ENCODE measurements around the gene VWA3B.
A peak's percentile ranks its signal among the peaks of the same experiment; 100 is the strongest.
"Not testable (repeated sequence)": the region's sequence is repeated elsewhere in the genome, so short reads cannot be mapped to it uniquely, and the experiment has no call there.

Gene VWA3B, protein sequence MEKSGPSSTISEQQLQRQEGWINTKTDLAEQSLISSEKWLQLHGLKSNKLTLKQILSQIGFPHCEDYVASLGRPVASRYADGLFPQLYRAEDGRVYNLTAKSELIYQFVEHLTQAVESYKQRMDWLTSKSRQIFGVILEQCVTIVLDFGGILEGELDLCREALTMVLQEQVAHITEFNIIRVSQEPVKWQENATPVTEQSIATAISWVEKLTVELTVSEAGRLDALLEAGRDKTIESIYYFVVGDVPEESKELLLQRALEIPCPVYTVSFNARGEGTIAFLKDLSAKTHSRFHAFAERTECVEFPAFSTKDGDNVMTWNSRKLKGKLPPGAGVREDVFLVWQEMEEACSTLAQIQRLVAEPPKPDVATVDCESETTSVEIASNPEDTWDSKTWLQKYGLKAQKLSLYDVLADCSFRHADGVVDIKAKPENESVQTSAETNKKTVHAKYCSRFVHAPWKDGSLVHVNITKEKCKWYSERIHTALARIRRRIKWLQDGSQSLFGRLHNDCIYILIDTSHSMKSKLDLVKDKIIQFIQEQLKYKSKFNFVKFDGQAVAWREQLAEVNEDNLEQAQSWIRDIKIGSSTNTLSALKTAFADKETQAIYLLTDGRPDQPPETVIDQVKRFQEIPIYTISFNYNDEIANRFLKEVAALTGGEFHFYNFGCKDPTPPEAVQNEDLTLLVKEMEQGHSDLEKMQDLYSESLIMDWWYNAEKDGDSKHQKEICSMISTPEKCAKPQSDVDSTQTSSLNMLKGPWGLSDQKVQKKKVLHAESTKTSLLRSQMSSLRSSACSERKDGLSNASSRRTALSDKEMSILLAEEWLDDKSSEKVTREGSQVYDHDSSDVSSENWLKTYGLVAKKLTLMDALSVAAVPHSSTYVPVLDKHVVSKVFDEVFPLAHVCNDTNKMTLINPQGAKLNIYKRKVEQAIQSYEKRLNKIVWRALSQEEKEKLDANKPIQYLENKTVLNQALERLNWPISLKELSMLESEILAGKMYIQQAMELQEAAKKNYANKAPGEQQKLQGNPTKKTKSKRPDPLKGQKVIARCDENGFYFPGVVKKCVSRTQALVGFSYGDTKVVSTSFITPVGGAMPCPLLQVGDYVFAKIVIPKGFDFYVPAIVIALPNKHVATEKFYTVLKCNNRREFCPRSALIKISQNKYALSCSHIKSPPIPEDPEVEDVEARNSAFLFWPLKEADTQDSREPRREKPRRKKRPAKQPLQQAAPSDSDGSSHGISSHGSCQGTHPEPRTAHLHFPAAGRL (N-terminal part only)

GRCh38 chr2:98086491-98087446, at the start of gene VWA3B:
TSS of gene VWA3B (plus strand) at chr2:98087167. CDS start at chr2:98093093, 5,926 bp downstream.
- DNase-seq = peak; percentile 62

GRCh38 chr2:98037206-98037605, 49.8 kb upstream of the VWA3B start:
- DNase-seq = no peak

- no peak for DNase-seq
These were observed 49.2 kb upstream of the VWA3B start for GRCh38 chr2:98037666-98038336.

DNA sequence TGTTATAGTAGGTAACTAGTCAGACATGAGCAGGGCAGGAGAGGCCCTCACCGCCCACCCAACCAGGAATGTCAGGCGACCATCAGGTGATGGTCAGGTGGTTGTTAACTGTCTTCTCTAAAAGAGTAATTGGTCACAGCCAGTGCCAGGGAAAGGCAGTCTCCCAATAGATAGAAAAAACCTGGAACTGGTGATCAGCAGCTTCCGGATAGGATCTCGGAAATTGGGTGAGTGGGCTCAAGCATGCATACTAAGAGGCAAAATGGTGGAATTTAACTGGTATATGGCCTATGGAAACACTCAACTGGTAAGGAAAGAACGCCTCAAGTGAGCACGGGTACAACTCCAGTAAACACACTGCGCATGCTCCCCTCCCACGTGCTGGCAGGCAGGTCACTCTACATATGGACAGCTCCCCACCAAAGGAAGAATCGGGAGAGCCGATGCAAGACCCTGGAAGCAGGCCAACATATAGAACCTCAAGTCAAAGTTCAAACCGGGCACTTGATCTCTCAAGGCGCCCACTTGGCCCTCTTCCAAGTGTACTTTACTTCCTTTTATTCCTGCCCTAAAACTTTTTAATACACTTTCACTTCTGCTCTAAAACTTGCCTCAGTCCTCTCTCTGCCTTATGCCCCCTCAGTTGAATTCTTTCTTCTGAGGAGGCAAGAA, 47.7 kb upstream of the VWA3B start:
- DNase-seq = no peak

- DNase-seq = no peak
These were observed 46.5 kb upstream of the VWA3B start for GRCh38 chr2:98040331-98040939.

DNA sequence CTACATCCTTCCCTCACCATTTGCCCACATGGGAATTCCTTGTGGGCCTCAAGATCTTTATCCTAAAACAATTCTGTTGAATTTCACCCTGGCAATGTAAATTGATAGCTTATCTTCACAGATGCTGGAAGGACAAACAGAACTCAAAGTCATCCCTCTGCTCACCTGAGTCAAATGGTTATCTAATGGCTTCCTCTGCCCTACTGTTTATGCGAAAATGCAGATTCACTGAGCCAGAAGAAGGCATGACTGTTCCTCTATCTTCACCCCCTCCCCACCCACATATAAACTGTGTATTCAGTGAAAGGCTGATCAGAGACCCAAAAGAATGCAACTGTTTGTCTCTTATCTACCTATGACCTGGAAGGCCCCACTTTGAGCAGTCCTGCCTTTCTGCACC, 43.9 kb upstream of the VWA3B start:
- no peak for DNase-seq

- DNase-seq = not testable (repeated sequence)
These were observed 42.2 kb upstream of the VWA3B start for GRCh38 chr2:98044730-98045129.

- no peak for DNase-seq
These were observed 36.9 kb upstream of the VWA3B start for GRCh38 chr2:98050070-98050469.

DNA sequence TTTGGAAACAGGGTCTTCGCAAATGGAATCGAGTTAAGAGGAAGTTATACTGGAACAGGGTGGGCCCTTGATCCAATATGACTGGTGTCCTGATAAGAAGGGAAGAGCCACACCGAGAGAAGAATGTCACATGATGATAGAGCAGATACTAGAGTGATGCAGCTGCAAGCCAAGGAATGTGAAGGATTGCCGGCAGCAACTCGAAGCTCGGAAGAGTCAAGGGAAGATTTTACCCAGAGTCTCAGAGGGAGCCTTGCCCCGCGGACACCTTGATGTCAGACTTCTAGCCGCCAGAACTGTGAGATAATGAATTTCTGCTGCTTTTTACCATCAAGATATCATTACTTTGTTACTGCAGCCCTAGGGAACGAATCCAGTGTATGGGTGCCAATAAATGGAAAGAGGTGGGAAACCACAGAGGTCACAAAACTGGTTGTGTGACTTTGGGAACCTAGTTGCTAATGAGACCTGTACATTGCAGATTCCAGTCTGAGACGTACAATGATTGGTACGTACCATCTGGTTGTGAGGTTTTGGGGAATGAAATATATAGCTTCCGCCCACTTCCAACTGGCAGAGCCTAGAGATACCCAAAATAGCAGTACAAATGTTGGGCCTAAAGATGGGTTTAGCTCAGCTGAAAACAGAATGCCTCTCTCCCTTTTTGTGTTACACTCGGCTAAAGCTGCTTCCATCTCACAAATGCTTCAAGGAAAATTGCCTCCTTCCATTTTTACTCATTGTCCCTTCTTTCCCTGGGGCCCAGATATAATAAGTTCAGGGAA, 28.6 kb upstream of the VWA3B start:
- DNase-seq = no peak

DNA sequence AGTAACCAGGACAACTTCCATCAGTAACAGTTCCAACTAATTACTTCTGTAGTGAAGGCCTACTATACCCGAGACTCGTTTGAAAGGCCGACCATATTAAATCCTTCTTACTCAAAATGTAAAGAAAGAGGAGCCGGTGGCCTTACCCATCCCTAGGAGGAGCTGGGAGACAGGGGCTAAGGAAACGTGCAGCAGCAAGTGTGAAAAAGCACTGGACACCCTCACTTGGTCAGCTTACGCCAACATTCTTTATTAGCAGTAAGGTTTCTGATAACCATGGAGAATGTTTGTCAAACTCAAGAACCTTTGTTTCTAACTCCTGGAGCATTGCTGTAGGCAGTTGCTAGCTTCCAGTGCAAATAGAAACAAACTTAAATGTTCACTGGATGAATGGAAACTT, 26.7 kb upstream of the VWA3B start:
- DNase-seq = no peak

DNA sequence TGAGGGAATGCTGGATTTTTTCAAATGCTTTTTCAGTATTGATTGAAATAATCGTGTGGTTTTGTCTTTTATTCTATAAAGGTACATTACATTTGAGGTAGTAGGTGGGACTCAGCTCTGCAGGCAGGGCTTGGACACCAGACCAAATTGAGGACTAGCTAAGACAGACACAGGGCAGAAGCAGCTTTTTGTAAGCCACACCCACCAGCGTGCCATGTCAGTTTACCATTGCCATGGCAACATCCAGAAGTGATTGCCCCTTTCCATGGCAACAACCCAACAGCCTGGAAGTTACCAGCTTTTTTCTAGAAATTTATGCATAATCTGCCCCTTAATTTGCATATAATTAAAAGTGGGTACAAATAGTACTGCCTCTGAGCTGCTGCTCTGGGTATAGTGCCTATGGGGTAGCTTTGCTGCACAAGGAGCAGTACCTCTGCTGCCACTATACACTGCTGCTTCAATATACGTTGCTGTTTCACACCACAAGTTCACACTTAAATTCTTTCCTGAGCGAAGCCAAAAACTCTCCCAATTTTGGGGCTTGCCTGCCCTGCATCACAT, 23.6 kb upstream of the VWA3B start:
- no peak for DNase-seq

- no peak for DNase-seq
These were observed 21.2 kb upstream of the VWA3B start for GRCh38 chr2:98065808-98066207.

- DNase-seq = no peak
These were observed 19.8 kb upstream of the VWA3B start for GRCh38 chr2:98067160-98067559.

GRCh38 chr2:98070081-98070480, 16.9 kb upstream of the VWA3B start:
- DNase-seq = no peak

GRCh38 chr2:98072442-98072841, 14.5 kb upstream of the VWA3B start:
- no peak for DNase-seq

GRCh38 chr2:98078701-98079100, 8.3 kb upstream of the VWA3B start:
- DNase-seq = no peak

DNA sequence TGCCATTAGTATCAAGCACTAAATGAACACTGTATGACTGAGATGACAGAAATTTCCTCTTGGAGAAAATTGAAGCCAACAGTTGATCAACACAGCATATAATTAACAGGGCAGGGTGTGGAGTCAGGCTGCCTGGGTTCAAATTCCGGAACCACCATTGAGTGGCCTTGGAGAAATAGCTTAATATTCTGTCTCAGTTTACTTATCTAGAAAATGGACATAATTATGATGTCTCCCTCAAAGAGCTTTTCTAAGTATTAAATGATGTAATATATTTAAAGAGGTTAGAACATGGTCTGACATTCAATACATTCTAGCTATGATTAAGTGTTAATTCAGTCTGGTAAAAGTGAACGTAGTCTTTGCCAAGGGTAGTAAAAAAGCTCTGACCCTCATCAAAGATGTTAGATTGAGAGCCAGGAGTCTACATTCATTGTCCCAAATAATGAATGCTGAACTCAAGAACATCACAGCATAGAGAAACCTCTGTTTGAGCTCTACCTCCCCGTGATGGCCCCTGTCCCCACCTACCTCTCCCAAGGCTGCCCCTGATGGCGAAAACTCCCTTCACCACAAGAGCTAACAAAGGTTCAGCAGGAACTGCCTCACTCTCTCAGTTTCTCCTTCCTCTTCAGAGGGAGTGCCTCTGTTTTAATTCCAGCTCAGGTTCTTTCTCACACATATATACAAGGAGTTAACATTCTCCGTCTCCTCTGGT, 2.7 kb upstream of the VWA3B start:
- no peak for DNase-seq

GRCh38 chr2:98084869-98085238, 2.1 kb upstream of the VWA3B start:
- no peak for DNase-seq

DNA sequence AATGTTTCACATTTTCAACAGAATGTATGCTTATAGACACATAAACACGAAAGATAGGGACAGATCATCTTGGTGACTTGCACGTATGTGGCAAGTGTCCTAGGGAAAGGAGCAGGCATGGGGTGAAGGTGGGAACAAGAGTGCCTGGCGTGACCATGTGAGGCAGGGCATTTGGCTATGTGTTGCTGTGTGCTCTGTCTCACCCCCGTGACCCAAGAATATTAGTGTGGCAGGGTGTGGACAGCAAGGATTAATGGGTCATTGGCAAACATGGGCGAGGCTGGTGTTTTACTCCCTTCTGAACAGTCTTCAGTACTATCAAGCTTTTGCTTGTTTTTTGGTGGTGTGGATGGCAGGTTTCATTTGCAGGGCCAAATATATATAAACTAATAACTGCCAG, 1.3 kb upstream of the VWA3B start:
- no peak for DNase-seq

All from NCI-H2171 treated with DMSO at 0.1 percent for 48 hours (cell line).